IPS-18c (cell line): ENCODE results near the gene HNRNPDL.

ENCODE experiments used
- H3K4me3 ChIP-seq: 2 replicates; pipeline ENCODE4 v1.7.0; 2013; ENCODE audit warnings: low read depth, mild to moderate bottlenecking, low read length, moderate library complexity; ENCODE audit not compliant: insufficient read depth
- H3K9me3 ChIP-seq: one replicate; pipeline ENCODE4 v1.6.1; 2013; ENCODE audit warnings: mild to moderate bottlenecking, low read length, moderate library complexity; ENCODE audit not compliant: control insufficient read depth, insufficient read depth

Gene HNRNPDL

GRCh38 chr4:82437285-82438005, 7.2 kb upstream of the HNRNPDL start:
- Histone ChIP-seq H3K9me3 (no peaks in the 10 kb centered on the region), H3K4me3 (peak overlapping the region; percentile 10; the same call in 1 of the 2 replicates)

GRCh38 chr4:82436780-82437179, 6.5 kb upstream of the HNRNPDL start:
- H3K4me3 ChIP-seq, result no peak overlapping the region
- H3K9me3 ChIP-seq, result no peaks in the 10 kb centered on the region

GRCh38 chr4:82436130-82436529, 5.9 kb upstream of the HNRNPDL start:
- no peak overlapping the region for H3K4me3 ChIP-seq
- no peaks in the 10 kb centered on the region for H3K9me3 ChIP-seq

- no peak overlapping the region for H3K4me3 ChIP-seq
- H3K9me3 ChIP-seq, result no peaks in the 10 kb centered on the region
Measured at GRCh38 chr4:82434949-82435348, 4.7 kb upstream of the HNRNPDL start.

GRCh38 chr4:82433791-82434190, 3.5 kb upstream of the HNRNPDL start:
- Histone ChIP-seq H3K4me3 (no peak overlapping the region), H3K9me3 (no peaks in the 10 kb centered on the region)

- no peaks in the 10 kb centered on the region for H3K9me3 ChIP-seq
- H3K4me3 ChIP-seq, result no peak overlapping the region
Measured at GRCh38 chr4:82432596-82432995, 2.3 kb upstream of the HNRNPDL start.

- H3K4me3 ChIP-seq, result no peak overlapping the region
Measured at GRCh38 chr4:82431831-82432230, 1.6 kb upstream of the HNRNPDL start.

GRCh38 chr4:82430964-82431745, 893 bp upstream of the HNRNPDL start:
- peak overlapping the region; percentile 94 for H3K4me3 ChIP-seq
- H3K9me3 ChIP-seq, result no peaks in the 10 kb centered on the region

More at GRCh38 chr4:82431831-82432230, 1.6 kb upstream of the HNRNPDL start:
- H3K9me3 ChIP-seq, result no peaks in the 10 kb centered on the region

- peak overlapping the region; percentile 94 for H3K4me3 ChIP-seq
- H3K9me3 ChIP-seq, result no peaks in the 10 kb centered on the region
Measured at GRCh38 chr4:82429728-82430192, 502 bp downstream of the HNRNPDL start.

GRCh38 chr4:82428969-82429727, 1.1 kb downstream of the HNRNPDL start:
- peak overlapping the region; percentile 94 for H3K4me3 ChIP-seq
- no peaks in the 10 kb centered on the region for H3K9me3 ChIP-seq

GRCh38 chr4:82428526-82428968, 1.7 kb downstream of the HNRNPDL start:
- peak overlapping the region; percentile 94 for H3K4me3 ChIP-seq
- H3K9me3 ChIP-seq, result no peaks in the 10 kb centered on the region

GRCh38 chr4:82425478-82425877, 4.8 kb downstream of the HNRNPDL start:
- Histone ChIP-seq H3K9me3 (no peaks in the 10 kb centered on the region), H3K4me3 (no peak overlapping the region)

GRCh38 chr4:82423245-82424054, 6.8 kb downstream of the HNRNPDL start:
- Histone ChIP-seq H3K9me3 (no peaks in the 10 kb centered on the region), H3K4me3 (no peak overlapping the region)

GRCh38 chr4:82422616-82423015, 7.6 kb downstream of the HNRNPDL start:
- H3K4me3 ChIP-seq, result no peak overlapping the region
- H3K9me3 ChIP-seq, result no peaks in the 10 kb centered on the region

GRCh38 chr4:82421796-82422560, 8.3 kb downstream of the HNRNPDL start:
- Histone ChIP-seq H3K4me3 (no peak overlapping the region), H3K9me3 (no peaks in the 10 kb centered on the region)

- H3K4me3 ChIP-seq, result no peak overlapping the region
- no peaks in the 10 kb centered on the region for H3K9me3 ChIP-seq
Measured at GRCh38 chr4:82419451-82419850, 10.8 kb downstream of the HNRNPDL start.
